Prostate gland (tissue), 2 donors: Measurements from ENCODE around the gene ARHGEF11. TPM values are rescaled to one million over a fixed set of nuclear protein-coding genes. Genes with fewer than 3 reads are reported as not detected.
"Not testable (repeated sequence)": the region's sequence is repeated elsewhere in the genome, so short reads cannot be mapped to it uniquely, and the experiment has no call there.

ENCODE experiments used
- DNase-seq: peaks from one replicate; pipeline ENCODE4 v3.0.0-alpha.2; 2019; ENCODE audit warnings: low spot score
- H3K27ac ChIP-seq, 2 donors: fragments of 200-600 bp; sonication (generic); 2 replicates each; pipeline ENCODE4 v1.5.1; 2017 to 2019
- H3K27me3 ChIP-seq: fragments of 200-600 bp; sonication (generic); replicated peaks from 2 replicates; pipeline ENCODE4 v1.5.1; 2019; ENCODE audit not compliant: insufficient read depth
- H3K36me3 ChIP-seq, 2 donors: fragments of 200-600 bp; sonication (generic); 1 replicate in 1 of 2; 2 replicates in 1 of 2; pipeline versions ENCODE4 v1.5.1 to v1.8.1; 2017 to 2019
- H3K4me1 ChIP-seq: fragments of 200-600 bp; sonication (generic); replicated peaks from 2 replicates; pipeline ENCODE4 v1.5.1; 2019
- H3K4me3 ChIP-seq, 2 donors: fragments of 200-600 bp; sonication (generic); 2 replicates each; pipeline ENCODE4 v1.5.1; 2017 to 2019
- H3K9me3 ChIP-seq: fragments of 200-600 bp; sonication (generic); 2 replicates; pipeline ENCODE4 v1.5.1; 2017
- POLR2A ChIP-seq: fragments of 450-650 bp; IDR thresholded peaks from one replicate; pipeline ENCODE4 v1.6.1; 2016; ENCODE audit warnings: antibody characterized with exemption, mild to moderate bottlenecking
- POLR2AphosphoS5 ChIP-seq: sonication (generic); formaldehyde crosslinking; IDR thresholded peaks from one replicate; pipeline ENCODE4 v1.6.1; 2017; ENCODE audit warnings: antibody characterized with exemption
- WGBS: methylation state at CpG from one replicate; pipeline ENCODE4 v1.1.5; 2018; 5-methylcytosine and 5-hydroxymethylcytosine counted together
- intact Hi-C: fragments of 100-400 bp; cut with DNase I; formaldehyde crosslinking; loops from one replicate; pipeline ENCODE4 v1.14.2; 2022
- total RNA-seq, 2 donors: library from RNA; depleted of rRNA; stranded (reverse); fragments of >200 nt; gene quantifications; one replicate each; pipeline ENCODE4 v1.1.0, GENCODE V29; 2016
- TF ChIP-seq, protein P1 (sequence below), 4 experiments: fragments of 200-600 bp in 2 of 4; fragments of 450-650 bp in 2 of 4; sonication (generic) in 2 of 4; IDR thresholded peaks; 1 replicate in 3 of 4; 2 replicates in 1 of 4; pipeline ENCODE4 v1.5.1; 2016 to 2019; ENCODE audit warnings: antibody characterized with exemption in 4 of 4, mild to moderate bottlenecking in 2 of 4, moderate library complexity in 2 of 4

Gene ARHGEF11
- total RNA-seq, 2 donors from 2014 or later, result 38.3 to 92.6 TPM

DNA sequence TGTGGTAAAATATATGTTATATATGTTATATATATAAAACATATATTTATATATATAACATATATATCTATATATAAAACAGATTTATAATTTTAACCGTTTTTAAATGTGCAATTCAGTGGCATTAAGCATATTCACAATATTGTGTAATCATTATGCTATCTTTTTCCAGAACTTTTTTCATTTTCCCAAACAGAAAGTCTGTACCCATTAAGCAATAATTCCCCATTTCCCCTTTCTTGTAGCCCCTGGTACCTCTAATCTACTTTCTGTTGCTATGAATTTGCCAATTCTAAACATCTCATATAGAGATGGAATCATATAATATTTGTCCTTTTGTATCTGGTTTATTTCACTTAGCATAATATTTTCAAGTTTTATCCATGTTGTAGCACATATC, 10.7 kb upstream of the ARHGEF11 start:
- TF ChIP-seq, protein P1, sequence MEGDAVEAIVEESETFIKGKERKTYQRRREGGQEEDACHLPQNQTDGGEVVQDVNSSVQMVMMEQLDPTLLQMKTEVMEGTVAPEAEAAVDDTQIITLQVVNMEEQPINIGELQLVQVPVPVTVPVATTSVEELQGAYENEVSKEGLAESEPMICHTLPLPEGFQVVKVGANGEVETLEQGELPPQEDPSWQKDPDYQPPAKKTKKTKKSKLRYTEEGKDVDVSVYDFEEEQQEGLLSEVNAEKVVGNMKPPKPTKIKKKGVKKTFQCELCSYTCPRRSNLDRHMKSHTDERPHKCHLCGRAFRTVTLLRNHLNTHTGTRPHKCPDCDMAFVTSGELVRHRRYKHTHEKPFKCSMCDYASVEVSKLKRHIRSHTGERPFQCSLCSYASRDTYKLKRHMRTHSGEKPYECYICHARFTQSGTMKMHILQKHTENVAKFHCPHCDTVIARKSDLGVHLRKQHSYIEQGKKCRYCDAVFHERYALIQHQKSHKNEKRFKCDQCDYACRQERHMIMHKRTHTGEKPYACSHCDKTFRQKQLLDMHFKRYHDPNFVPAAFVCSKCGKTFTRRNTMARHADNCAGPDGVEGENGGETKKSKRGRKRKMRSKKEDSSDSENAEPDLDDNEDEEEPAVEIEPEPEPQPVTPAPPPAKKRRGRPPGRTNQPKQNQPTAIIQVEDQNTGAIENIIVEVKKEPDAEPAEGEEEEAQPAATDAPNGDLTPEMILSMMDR (IDR thresholded peaks at IDR 0.05), result no peak
- TF ChIP-seq POLR2A (no peak), POLR2AphosphoS5 (no peak)
- Histone ChIP-seq H3K4me3 (no peak overlapping the region), H3K9me3 (no peaks in the 10 kb centered on the region), H3K27me3 (no peaks in the 10 kb centered on the region), H3K36me3 (no peaks in the 10 kb centered on the region), H3K4me1 (no peaks in the 10 kb centered on the region), H3K27ac (no peak overlapping the region)
- intact Hi-C loops, result no loop called here
- 68% methylated on average over 1 of the region's 1 CpG for WGBS
- no peak for DNase-seq

DNA sequence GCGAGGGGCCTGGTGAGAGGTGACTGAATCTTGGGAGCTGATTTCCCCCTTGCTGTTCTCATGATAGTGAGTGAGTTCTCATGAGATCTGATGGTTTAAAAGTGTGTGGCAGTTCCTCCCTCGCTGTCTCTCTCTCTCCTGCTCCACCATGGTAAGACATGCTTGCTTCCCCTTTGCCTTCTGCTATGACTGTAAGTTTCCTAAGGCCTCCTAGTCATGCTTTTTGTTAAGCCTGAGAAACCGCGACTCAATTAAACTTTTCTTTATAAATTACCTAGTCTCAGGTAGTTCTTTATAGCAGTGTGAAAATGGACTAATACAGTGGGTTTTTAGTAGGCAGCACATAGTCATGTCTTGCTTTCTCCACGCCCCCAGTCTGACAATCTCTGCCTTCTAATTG, 10.2 kb upstream of the ARHGEF11 start:
- H3K27ac ChIP-seq, H3K9me3 ChIP-seq, H3K4me1 ChIP-seq, H3K27me3 ChIP-seq, H3K36me3 ChIP-seq, H3K4me3 ChIP-seq, intact Hi-C loops, DNase-seq: not testable (repeated sequence)
- 94% methylated on average over 5 of the region's 5 CpGs for WGBS

DNA sequence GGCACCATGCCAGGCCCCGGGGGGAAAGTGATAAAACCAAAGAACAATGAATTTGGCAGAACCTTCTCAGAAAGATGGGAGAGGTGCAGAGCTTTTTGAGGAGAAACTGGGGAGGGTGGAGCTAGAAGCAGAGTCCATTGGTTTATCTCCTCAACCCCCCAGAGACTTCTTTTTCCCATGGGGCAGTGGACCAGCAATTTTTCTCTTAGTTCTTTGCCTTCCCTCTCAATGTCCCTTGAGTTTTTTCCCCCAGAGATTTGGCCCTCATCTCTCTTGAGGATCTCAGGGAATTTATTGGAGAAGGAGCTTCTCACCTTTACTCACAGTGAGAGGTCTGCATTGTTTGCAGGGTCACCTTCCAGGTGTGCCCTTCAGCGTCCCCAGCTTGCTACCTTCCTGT, 5.3 kb upstream of the ARHGEF11 start:
- intact Hi-C loops, result no loop called here
- H3K36me3 ChIP-seq, result no peaks in the 10 kb centered on the region
- H3K4me1 ChIP-seq, result no peaks in the 10 kb centered on the region
- 24% methylated on average over 2 of the region's 2 CpGs for WGBS
- H3K9me3 ChIP-seq, result no peaks in the 10 kb centered on the region
- no peak overlapping the region for H3K27ac ChIP-seq
- no peaks in the 10 kb centered on the region for H3K27me3 ChIP-seq
- DNase-seq, result no peak
- no peak overlapping the region for H3K4me3 ChIP-seq
- TF ChIP-seq, protein P1 (IDR thresholded peaks at IDR 0.05), result no peak
- TF ChIP-seq POLR2A (no peak), POLR2AphosphoS5 (no peak)

DNA sequence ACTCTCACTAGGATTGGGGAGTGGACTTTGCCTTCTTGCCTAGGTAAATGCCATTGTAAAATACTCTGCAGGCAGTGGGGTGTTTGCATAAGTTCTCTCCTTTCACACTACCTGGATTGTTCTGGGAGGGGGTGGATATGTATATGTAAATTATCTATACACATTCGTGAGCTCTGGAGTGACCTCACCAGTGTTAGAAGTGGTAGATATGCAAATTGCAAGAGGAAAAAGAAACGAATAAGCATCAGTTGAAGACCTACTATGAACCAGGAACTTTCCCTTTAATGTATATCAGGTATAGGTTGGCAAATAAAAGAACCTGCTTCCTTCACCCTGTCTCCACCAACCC, 1.5 kb upstream of the ARHGEF11 start:
- Histone ChIP-seq H3K9me3 (no peaks in the 10 kb centered on the region), H3K36me3 (no peaks in the 10 kb centered on the region), H3K27me3 (no peaks in the 10 kb centered on the region), H3K27ac (no peak overlapping the region), H3K4me3 (no peak overlapping the region), H3K4me1 (peaks cover 8% of the 10 kb centered on the region)
- intact Hi-C loops, result no loop called here
- TF ChIP-seq, protein P1 (IDR thresholded peaks at IDR 0.05), result no peak
- TF ChIP-seq POLR2AphosphoS5, result no peak
- no peak for DNase-seq
- 65% methylated on average over 2 of the region's 2 CpGs for WGBS

DNA sequence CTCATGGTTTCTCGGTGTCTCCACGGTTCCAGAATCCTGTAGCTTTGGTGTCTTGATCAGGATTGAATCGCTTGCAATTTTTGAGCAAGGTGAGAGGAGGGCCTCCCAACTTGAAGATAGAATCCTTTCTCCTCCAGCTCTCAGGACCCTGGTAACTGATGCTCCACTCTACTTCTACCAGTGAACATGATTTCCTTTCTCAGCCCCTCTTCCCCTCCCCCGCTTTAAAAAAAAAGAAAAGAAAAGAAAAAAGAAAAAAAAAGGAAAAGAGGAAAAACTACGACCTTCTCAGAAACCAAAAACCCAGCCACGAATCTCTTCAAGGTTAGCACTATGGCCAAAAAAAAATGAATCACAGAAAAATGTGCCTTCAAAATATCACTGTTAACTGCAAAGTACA, 1.2 kb downstream of the ARHGEF11 start:
- 20% methylated on average over 6 of the region's 6 CpGs for WGBS
- TF ChIP-seq POLR2AphosphoS5, result no peak
- TF ChIP-seq, protein P1 (IDR thresholded peaks at IDR 0.05), result no peak
- no peak for TF ChIP-seq POLR2A
- Histone ChIP-seq H3K36me3 (no peaks in the 10 kb centered on the region), H3K27ac (no peak overlapping the region), H3K4me1 (peaks cover 8% of the 10 kb centered on the region), H3K4me3 (peak overlapping the region; percentile 51 to 67), H3K27me3 (no peaks in the 10 kb centered on the region), H3K9me3 (no peaks in the 10 kb centered on the region)
- intact Hi-C loops, result loop anchor here (2.0 kb wide), 1 partner anchor 94 kb away; the partner anchor contains the start of gene ETV3
- DNase-seq, result no peak
